GM18499 (cell line): ENCODE data around the gene ARIH2.
"Not testable (repeated sequence)": the region's sequence is repeated elsewhere in the genome, so short reads cannot be mapped to it uniquely, and the experiment has no call there.

Experiments
- ATAC-seq: cut with Tn5 transposase; IDR thresholded peaks from one replicate; pipeline ENCODE4 v1.9.1; 2021; ENCODE audit warnings: moderate number of reproducible peaks; ENCODE audit not compliant: insufficient read depth, unreplicated experiment

Gene ARIH2

DNA sequence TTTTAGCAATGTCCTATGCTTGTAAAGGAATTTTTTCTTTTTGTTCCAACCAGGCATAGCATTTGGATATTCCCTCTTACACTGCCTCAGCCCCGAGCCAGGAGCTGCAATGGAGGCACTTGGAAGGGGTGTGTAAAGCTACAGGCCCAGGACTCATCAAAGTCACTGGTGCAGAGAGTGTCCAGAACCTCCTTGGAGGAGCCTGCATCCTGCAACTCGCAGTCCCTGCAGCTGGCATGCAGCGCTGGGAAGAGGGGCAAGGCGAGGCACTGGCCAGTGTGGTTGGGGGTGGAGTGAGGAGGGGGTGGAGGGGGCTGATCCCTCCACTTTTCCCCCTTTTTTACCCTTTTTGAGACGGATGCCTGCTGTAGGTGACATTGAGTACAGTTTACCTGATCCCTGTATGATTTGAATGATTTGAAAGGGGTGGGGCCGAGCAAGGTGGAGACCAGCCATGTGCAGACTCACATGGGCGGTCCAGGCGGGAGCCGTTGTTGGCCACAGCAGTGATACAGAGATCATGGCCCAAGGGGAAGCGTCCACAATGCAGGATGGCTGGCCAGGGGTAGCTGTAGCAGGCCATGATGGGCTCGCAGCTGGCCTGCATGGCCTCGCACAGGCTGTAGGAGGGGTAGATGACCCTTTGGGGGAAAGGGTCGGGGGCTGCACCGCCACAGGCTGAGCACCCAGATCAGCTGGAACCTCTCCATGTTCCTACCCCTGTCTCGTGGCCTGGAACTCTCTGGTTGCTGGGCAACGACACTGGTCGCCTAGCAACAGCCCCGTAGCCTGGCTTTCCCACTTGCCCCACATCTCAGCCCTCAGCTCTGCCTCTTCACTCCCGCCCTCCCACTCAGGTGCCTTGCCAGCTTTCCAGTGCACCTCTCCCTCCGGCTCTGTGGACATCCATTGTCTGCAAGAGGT, 79.3 kb downstream of the ARIH2 start:
- ATAC-seq = no peak

DNA sequence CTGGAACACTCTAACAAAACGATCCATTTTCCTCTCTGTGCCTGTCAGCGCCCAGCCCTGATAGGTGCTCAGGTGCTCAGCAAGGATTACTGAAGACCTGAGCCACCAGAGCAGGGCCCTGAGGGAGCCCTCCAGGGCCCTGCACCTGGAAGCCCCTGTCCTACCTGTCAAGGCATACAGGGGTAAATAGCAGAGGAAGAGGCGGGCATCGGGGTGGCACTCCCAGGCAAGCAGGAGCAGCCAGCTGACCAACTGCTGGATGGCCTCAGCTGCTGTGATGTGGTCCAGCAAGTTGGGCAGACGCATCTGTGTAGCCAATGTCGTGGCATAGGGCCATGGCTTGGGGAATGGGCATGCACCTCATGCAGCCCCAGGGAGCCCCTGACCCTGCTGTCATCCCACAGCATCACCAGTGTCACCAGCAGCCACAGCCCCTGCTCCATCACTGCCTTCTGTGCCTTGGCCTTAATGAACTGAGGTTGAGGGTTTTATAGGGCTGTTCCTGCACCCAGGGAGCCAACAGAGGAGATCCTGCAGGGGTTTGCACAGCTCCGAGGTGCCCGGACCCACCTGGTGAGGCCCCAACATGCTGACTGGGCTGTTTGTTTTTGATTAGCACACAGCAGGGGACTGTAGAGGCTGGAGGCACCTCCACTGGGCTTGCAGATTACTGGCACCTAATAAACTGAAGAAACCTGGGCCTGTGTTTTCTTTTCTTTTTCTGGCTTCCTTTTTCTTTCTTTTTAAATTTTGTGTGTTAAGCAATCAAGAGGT, 80.6 kb downstream of the ARIH2 start:
- ATAC-seq = no peak

DNA sequence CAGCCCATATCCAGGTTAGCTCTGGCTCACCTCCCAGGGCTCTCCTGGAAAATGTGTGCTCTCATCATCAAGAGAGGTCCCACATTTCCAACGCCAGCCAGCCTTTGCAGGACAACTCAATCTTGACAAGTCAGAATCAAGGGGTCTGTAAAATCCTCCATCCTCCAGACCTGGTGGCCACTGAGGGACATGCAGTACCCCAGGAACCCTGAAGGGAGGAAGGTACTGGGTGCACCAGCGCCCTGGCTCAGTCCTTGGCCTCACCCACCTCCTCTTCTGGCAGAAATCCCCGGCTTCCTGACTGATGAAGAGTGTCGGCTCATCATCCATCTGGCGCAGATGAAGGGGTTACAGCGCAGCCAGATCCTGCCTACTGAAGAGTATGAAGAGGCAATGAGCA, 82.5 kb downstream of the ARIH2 start:
- ATAC-seq = no peak

DNA sequence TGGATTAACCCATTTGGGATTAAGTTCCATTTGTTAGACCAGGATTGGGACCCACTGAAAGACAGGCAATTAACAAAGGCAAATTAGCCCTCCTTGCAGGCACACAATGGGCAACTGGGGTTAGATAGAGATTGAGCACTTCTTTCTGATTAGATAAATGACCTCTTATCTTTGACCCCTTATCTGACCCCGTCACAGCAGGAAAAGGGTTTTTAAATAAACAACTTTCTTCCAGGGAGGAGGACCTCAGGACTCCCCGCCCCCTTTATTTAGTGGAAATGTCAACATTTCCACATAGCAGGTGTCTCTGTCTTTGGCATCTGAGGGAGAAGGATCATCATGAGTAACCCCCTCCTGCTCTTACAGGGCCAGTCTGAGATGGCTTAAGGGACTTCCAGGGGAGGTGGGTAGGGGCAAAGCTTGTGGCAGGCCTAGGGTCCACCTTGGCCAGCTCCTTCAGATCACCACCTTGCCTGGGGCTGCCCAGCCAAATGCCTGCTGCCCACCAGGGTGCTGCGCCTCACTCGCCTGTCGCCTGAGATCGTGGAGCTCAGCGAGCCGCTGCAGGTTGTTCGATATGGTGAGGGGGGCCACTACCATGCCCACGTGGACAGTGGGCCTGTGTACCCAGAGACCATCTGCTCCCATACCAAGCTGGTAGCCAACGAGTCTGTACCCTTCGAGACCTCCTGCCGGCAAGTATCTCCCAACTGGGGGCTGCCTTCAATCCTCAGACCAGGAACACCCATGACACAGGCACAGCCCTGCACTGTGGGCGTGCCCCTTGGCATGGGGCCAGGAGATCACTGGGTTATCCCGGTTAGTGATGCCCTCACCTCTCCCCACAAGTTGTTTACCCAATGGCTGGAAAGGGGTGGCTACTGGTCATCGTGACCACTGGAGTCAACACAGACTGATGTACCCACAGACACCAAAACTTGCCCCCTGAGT, 86.0 kb downstream of the ARIH2 start:
- no peak for ATAC-seq

DNA sequence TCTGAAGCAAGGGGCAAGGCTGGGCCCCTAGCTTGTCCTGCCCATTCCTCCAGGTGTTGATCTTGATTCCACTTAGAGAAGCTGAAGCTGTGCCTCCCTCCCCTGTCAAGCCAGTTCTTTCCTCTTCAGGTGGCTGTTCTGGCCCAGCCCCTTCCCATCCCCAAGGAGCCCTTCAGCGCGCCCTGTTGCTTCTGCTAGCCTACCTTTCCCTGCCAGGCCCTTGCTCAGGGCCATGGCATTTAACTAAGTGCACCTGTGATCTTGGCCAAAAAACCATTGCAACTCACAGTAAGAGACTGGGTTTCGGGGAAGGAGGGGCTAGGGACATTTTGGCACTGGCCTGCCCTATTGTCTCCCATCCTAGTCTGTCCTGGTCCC, 86.7 kb downstream of the ARIH2 start:
- no peak for ATAC-seq

DNA sequence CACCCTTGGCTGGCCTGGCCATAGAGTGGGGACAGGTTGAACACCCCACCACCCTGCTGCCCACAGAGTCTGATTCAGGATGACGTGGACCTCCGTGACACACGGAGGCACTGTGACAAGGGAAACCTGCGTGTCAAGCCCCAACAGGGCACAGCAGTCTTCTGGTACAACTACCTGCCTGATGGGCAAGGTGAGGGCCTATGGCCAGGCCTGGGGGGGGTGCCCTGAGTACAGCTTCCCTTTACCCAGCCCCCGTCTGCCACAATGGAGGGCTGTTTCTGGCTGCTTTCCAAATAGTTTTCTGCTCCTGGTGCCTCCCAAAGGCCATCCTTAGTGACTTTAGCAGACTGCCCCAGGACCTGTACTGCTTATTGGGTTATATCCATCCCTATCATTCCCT, 87.4 kb downstream of the ARIH2 start:
- no peak for ATAC-seq

DNA sequence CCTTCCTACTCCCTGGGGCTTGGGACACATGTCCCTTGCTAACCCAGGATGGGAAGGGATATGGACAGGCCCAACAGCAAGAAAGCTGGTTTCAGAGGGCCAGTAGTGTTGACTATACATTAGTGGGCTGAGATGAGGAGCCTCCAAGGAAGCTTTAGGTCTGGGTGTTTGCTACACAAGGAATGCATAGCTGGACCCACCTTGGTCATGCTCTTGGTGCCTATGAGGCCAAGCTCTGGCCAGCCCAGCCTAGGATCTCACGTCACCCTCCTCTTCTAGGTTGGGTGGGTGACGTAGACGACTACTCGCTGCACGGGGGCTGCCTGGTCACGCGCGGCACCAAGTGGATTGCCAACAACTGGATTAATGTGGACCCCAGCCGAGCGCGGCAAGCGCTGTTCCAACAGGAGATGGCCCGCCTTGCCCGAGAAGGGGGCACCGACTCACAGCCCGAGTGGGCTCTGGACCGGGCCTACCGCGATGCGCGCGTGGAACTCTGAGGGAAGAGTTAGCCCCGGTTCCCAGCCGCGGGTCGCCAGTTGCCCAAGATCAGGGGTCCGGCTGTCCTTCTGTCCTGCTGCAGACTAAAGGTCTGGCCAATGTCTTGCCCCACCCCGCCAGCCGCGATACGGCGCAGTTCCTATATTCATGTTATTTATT, 87.9 kb downstream of the ARIH2 start:
- ATAC-seq = no peak

DNA sequence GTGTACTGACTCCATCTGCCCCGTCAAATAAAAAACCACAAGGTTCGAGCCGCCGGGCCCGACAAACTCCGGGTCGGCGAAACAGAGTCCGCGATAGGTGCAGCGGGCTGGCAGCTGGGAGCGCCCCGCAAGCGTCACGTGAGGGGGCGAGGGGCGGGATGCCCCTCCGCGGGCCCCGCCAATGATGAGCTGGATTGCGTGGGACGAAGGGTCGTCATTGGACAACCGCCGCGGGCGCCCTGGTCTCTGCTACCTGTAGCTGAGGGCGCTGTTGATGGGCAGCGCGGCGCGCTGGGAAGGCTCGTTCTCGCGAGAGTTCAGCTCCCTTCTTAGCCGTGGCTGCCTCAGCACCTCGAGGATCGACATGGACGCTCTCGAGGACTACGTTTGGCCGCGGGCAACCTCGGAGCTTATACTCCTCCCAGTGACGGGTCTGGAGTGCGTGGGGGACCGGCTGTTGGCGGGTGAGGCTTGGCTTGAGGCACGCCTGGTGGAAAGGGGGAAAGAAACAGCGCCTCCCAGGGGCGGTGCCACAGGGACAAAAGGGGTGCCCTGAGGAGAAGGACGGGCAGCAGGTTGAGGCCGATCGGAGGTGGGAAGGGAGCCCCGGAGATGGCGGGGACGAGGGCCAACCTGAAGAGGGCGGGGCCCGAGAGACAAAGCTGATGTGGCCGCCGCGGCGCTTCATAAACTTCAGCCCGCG, 88.6 kb downstream of the ARIH2 start, which contains the start of gene WDR6:
TSS of gene WDR6 (plus strand) at position 324 of the 703 bp plus-strand sequence. CDS start at position 365, 41 bp downstream.
- ATAC-seq = peak; percentile 61

DNA sequence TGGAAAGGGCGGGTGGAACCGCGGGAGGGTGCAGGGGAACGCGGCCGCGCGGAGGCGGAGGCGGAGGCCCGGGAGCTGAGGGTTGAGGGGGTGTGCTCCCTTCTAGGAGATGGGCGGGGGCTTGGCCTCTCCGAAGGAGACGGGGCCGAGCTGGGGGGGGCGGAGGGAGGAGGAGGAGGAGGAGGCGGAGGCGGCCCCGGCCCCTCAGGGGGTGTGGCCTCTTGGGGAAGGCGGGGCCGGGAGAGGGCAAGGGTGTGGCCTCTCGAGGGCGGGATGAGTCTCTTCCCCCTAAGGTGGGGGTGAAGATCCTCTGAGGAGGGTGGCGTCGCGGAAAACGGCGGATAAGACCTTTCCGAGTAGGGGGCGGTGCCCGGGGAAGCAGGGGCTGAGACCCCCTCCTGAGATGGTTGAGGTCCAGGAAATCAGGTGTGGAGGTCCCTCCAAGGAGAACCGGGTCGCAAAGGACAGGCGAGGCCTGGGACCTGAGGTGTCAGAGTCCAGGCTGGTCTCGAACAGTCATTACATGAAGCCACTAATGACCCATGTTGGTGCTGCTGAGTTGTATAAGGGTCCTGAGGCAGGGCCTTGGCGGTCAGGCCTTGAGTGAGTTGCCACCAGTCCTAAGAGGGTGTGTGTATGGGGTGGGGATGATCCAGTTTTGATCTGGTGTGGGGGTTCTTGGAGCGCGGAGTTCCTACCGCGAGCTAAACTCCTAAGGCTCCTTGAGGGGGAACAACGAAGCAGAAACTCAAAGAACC, 89.3 kb downstream of the ARIH2 start:
- no peak for ATAC-seq

DNA sequence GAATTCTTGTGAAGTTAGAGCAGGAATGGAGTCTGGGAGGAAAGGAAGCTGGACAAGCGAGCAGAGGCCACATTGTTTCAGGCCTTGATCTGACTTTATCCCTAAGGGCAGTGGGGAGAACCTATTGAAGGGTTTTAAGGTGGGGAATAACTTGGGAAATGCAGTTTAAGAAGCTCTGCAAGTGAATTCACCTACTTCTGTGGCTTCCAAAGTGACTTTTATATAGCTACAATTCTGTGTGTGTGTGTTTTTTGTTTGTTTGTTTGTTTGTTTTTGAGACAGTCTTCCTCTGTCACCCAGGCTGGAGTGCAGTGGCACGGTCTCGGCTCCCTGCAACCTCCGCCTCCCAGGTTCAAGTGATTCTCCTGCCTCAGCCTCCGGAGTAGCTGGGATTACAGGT, 90.0 kb downstream of the ARIH2 start:
- not testable (repeated sequence) for ATAC-seq

DNA sequence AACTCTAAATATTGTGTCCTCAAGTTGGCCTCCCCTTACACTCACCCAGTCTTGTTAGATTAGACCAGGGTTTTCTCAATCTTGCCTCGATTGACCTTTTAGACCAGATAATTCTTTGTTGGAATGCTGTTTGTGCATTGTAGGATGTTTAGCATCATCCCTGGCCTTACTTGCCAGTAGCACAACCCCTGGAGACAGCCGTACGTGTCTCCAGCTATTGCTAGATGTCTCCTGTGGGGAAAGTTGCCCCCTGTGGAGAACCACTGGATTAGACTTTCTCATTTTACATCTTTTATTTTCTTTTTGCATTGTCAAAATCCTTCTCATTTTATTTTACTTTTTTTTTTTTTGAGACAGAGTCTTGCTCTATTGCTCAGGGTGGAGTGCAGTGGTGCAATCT, 90.8 kb downstream of the ARIH2 start:
- no peak for ATAC-seq

DNA sequence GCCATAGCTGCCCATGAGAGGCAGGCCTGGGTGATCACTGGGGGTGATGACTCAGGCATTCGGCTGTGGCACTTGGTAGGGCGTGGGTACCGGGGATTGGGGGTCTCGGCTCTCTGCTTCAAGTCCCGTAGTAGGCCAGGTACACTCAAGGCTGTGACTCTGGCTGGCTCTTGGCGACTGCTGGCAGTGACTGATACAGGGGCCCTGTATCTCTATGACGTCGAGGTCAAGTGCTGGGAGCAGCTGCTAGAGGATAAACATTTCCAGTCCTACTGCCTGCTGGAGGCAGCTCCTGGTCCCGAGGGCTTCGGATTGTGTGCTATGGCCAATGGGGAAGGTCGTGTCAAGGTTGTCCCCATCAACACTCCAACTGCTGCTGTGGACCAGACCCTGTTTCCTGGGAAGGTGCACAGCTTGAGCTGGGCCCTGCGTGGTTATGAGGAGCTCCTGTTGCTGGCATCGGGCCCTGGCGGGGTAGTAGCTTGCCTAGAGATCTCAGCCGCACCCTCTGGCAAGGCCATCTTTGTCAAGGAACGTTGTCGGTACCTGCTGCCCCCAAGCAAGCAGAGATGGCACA, 93.9 kb downstream of the ARIH2 start:
- ATAC-seq = no peak

DNA sequence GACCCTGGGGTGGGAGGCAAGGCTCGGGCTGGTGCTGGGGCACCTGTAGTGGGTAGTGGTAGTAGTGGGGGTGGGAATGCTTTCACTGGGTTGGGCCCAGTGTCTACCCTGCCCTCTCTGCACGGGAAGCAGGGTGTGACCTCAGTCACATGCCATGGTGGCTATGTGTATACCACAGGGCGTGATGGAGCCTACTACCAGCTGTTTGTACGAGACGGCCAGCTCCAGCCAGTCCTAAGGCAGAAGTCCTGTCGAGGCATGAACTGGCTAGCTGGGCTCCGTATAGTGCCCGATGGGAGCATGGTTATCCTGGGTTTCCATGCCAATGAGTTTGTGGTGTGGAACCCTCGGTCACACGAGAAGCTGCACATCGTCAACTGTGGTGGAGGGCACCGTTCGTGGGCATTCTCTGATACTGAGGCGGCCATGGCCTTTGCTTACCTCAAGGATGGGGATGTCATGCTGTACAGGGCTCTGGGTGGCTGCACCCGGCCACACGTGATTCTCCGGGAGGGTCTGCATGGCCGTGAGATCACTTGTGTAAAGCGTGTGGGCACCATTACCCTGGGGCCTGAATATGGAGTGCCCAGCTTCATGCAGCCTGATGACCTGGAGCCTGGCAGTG, 94.6 kb downstream of the ARIH2 start:
- ATAC-seq = no peak

DNA sequence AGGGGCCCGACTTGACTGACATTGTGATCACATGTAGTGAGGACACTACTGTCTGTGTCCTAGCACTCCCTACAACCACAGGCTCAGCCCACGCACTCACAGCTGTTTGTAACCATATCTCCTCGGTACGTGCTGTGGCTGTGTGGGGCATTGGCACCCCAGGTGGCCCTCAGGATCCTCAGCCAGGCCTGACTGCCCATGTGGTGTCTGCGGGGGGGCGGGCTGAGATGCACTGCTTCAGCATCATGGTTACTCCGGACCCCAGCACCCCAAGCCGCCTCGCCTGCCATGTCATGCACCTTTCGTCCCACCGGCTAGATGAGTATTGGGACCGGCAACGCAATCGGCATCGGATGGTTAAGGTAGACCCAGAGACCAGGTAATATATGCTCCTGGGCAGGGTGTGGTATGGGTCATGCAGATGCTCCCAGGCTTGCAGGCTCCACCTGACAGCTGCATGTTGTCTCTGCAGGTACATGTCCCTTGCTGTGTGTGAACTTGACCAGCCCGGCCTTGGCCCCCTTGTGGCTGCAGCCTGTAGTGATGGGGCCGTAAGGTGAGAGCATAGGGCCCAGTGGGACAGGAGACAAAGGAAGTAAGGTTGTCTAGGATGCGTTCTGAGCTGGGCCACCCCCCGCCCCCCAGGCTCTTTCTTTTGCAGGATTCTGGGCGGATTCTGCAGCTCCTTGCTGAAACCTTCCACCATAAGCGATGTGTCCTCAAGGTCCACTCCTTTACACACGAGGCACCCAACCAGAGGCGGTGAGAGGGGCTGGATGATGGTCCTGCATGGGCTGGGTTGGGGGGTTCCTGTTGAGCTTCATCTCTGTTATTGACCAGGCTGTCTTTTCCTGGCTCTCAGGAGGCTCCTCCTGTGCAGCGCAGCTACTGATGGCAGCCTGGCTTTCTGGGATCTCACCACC, 95.4 kb downstream of the ARIH2 start:
- no peak for ATAC-seq

DNA sequence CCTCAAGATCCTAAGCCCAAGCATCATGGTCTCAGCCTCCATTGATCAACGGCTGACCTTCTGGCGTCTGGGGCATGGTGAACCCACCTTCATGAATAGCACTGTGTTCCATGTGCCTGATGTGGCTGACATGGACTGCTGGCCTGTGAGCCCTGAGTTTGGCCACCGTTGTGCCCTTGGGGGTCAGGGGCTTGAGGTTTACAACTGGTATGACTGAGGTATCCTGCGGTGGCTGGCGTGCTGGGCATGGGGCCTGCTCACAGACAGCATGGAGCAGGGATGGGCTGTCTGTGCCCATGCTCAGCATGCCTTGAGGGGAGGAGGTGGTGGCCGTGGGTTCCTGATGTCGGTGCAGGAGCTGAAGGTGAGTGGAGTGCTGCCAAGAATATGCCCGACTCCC, 96.4 kb downstream of the ARIH2 start:
- no peak for ATAC-seq

DNA sequence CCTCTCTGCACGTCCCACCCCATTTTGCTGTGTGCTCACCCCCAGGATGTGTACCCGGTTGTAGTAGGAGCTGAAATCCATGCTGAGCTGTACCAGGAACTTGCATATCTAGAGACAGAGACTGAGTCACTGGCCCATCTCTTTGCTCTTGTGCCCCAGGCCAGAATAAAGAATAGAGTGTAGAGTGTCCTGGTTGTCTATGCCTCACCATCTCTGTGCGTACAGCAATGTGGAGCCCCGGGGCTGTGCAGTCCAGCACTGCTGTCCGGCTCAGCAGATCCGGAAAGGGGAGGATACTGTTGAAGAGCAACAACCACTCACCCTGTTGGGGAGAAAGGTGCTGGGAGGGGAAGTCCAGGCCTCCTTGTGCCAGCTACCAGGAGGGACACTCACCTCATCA, 97.1 kb downstream of the ARIH2 start:
- ATAC-seq = no peak
